Mononuclear cell (primary cell): ENCODE results near the gene GATA1. TPM values are rescaled to one million over a fixed set of nuclear protein-coding genes. Genes with fewer than 3 reads are reported as not detected.

Experiments used
- H3K27me3 ChIP-seq: 2 replicates; pipeline ENCODE4 v1.6.0; 2011; ENCODE audit warnings: low read length, control low read depth; ENCODE audit not compliant: insufficient read depth
- H3K4me1 ChIP-seq: 2 replicates; pipeline ENCODE4 v1.5.1; 2011; ENCODE audit warnings: mild to moderate bottlenecking, low read length, control low read depth; ENCODE audit not compliant: insufficient read depth
- H3K4me3 ChIP-seq: 2 replicates; pipeline ENCODE4 v1.5.1; 2011; ENCODE audit warnings: mild to moderate bottlenecking, low read length, moderate library complexity
- H3K9me3 ChIP-seq: 2 replicates; pipeline ENCODE4 v1.5.1; 2011; ENCODE audit warnings: low read depth, mild to moderate bottlenecking, control low read depth, low read length
- total RNA-seq: library from RNA; depleted of rRNA; stranded (reverse); fragments of >200 nt; gene quantifications from one replicate; pipeline ENCODE4 v1.2.3, GENCODE V29; 2012

Gene GATA1
- total RNA-seq, result 1.6 TPM

DNA sequence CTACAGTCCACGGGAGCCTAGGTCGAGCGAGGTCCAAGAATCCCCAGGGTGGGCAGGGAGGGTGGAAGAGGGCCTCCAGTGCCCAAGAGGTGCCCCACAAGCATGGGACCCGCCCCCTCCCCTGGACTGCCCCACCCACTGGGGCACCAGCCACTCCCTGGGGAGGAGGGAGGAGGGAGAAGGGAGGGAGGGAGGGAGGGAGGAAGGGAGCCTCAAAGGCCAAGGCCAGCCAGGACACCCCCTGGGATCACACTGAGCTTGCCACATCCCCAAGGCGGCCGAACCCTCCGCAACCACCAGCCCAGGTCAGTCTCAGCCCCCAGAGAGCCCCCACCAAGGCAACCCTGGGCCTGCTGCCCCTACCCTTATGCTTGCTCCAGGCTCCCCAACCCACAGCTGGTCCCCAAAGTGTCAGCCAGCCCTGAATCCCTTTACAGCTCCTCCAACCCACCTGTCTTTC is at the start of gene GATA1:
Gene GATA1 (plus strand): TSS at position 250 of the 460 bp plus-strand sequence. CDS start 4,520 bp downstream, outside the sequence.
- no peaks in the 10 kb centered on the region for H3K27me3 ChIP-seq
- H3K9me3 ChIP-seq, result no peaks in the 10 kb centered on the region
- H3K4me1 ChIP-seq, result no peaks in the 10 kb centered on the region
- no peak within 1 kb of the TSS for H3K4me3 ChIP-seq

DNA sequence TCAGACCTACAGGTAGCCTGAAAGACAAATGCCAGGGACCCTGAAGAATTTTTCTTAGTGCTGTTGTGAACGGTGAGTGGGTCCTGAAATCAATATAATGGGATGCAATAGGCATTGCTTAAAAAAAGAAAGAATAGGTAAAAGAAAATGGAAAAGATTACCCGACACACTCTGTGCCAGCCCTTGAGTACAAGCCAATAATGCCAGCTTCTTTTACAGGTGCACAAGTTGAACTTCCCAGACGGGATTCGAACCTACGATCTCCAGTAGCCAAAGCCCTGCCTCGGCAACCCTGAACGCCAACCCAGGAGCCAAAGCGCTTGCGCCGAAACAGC is 49.5 kb upstream of the GATA1 start:
- Histone ChIP-seq H3K4me1 (peaks cover 12% of the 10 kb centered on the region), H3K27me3 (no peaks in the 10 kb centered on the region), H3K4me3 (no peak overlapping the region), H3K9me3 (no peaks in the 10 kb centered on the region)

DNA sequence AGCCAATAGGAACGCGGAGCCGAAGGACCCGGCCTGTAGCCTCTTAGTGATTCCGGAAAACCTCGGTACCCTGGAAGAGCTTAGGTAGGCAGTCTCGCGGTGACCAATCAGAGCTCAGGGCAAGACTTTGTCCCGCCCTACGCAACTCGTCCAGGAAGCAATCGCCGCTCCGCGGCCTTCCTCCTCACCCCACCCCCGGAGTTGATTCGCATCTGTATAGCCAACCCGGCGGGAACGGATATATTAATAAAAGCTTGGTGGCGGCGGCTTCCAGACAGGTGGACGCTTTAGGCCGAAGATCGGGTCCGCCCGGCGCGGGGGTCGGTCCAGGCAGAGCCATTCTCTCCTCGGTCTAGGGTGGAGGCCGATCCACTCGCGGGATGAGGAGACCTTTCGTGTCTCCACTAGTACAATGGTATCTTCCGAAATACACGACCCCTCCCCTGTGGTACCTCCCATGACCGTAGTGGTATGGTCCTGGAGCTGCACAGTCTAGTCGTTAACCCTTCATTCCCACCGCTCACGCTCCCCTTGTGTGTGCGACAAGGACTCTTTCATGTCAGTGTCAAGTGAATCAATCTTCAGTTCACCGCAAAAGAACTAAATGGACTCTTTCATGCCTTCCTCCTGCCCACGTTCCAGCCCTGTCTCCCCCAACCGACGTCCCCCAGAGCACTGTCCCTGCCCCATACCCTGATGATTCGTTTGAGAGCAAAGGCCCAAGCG is 49.0 kb upstream of the GATA1 start:
- H3K27me3 ChIP-seq, result no peaks in the 10 kb centered on the region
- H3K4me1 ChIP-seq, result peaks cover 12% of the 10 kb centered on the region
- no peaks in the 10 kb centered on the region for H3K9me3 ChIP-seq

DNA sequence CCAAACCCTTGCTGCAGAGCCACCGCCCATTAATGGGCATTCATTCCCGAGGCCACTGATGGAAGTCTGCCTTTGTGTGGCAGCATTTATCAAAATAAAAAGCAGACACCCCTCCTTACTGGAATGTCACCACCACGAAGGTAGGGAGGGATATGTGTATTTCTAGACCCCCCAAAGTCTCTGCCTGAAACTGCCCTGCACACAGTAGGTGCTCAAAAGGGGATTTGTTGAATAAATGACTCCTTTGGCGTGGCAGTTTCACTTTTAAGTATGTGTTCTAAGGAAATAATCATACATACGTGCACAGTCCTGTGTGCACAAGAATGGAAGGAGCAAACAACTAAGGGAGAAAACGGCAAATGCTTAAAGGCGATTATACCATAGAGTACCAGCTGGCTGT is 48.5 kb upstream of the GATA1 start:
- H3K4me3 ChIP-seq, result peak overlapping the region; percentile 56
- no peaks in the 10 kb centered on the region for H3K9me3 ChIP-seq
- H3K4me1 ChIP-seq, result peaks cover 12% of the 10 kb centered on the region
- H3K27me3 ChIP-seq, result no peaks in the 10 kb centered on the region

More for the DNA sequence above, 49.0 kb upstream of the GATA1 start:
- H3K4me3 ChIP-seq, result peak overlapping the region; percentile 56

DNA sequence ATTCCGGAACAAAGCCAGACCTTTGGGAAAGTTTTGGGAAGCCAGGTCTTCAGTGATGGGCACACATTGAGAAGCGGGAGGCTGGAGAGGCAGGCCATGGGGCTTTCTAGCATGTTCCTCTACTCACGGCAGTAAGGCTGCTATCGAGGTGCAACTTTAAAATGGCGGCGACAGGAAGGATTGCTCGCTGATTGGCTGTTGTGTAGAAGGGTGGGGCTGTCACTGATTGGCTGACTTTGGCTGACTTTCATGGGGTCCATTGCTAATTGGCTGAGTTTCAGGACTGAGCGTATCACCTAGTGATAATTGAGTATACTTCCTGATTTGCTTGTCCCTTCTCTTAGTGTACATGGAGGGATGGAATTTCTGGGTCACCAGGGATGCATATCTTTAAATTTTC is 44.6 kb upstream of the GATA1 start:
- Histone ChIP-seq H3K4me1 (peaks cover 7% of the 10 kb centered on the region), H3K9me3 (no peaks in the 10 kb centered on the region), H3K4me3 (no peak overlapping the region), H3K27me3 (no peaks in the 10 kb centered on the region)

DNA sequence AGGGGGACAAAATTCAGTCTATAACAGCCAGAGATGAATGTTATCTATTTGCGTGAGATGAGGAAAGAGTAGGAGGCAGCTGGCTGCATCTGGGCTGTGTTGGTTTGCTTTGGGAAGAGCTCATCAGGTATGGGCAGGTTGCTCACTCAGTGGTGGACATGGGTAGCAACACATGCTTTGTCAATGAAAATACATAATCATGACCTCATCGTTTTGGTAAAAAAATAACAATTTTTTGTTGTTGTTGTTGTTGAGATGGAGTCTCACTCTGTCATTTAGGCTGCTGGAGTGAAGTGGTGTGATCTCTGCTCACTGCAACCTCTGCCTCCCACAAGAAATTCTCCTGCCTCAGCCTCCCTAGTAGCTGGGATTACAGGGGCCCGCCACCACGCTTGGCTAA is 41.2 kb upstream of the GATA1 start:
- Histone ChIP-seq H3K4me1 (no peaks in the 10 kb centered on the region), H3K9me3 (no peaks in the 10 kb centered on the region), H3K4me3 (no peak overlapping the region), H3K27me3 (no peaks in the 10 kb centered on the region)

DNA sequence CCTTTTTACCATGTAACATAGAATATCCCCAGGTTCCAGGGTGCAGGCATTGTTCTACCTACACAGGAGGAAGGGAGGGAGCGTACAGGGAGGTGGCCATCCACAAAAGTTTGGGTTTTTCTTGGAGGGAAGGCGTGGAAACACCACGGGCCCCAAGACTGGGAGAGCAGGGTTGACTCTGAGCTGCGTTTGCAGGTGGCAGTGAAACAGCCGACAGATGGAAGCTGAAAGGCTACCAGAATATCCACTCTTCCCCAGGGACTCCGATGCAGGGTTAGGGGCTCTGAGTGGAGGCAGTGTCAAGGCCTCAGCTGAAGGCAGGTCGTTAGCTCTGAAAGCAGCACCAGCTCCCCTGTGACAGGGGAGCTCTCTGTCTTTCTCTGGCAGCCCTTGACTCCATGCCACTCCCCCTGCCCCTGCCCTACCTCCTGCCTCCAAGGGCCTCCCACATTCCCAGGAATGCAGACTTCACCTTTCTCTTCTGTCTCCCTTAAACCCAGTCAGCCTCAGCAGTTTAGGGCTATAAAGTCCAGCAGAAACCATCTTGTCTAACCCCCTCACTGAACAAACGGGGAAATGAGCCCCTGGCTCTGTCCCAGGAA is 38.9 kb upstream of the GATA1 start:
- no peak overlapping the region for H3K4me3 ChIP-seq

DNA sequence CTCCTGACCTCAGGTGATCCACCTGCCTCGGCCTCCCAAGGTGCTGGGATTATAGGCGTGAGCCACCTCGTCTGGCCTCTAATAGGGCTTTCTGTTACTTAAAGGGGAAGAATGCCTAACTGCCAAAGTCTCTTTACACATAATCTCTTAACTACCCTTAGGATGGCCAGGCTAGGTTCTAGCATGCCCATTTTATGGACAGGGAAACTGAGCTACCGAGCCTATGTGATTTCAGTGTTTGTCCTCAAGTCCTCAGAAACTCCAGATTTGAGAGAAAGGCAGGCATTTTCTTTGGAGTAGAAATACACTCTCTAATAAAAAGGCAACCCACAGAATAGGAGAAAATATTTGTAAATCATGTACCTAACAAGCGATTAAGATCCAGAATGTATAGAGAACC is 37.2 kb upstream of the GATA1 start:
- no peaks in the 10 kb centered on the region for H3K4me1 ChIP-seq
- no peaks in the 10 kb centered on the region for H3K9me3 ChIP-seq
- H3K27me3 ChIP-seq, result no peaks in the 10 kb centered on the region
- no peak overlapping the region for H3K4me3 ChIP-seq

More for the DNA sequence above, 38.9 kb upstream of the GATA1 start:
- H3K4me1 ChIP-seq, result no peaks in the 10 kb centered on the region
- H3K9me3 ChIP-seq, result no peaks in the 10 kb centered on the region
- no peaks in the 10 kb centered on the region for H3K27me3 ChIP-seq

DNA sequence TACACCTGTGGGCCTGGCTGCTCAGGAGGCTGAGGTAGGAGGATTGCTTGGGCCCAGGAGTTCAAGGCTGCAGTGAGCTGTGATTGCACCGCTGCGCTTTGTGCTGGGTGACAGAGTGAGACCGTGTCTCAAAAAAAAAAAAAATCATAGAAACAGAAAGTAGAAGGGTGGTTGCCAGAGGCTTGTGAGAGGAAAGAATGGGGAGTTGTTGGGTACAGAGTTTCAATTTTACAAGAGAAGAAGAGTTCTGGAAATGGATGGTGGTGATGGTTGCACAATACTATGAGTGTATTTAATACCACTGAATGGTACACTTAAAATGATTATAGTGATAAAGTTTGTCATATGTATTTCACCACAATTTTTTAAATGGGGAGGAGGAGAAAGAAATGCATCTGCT is 35.0 kb upstream of the GATA1 start:
- Histone ChIP-seq H3K9me3 (no peaks in the 10 kb centered on the region), H3K27me3 (no peaks in the 10 kb centered on the region), H3K4me3 (no peak overlapping the region), H3K4me1 (no peaks in the 10 kb centered on the region)

DNA sequence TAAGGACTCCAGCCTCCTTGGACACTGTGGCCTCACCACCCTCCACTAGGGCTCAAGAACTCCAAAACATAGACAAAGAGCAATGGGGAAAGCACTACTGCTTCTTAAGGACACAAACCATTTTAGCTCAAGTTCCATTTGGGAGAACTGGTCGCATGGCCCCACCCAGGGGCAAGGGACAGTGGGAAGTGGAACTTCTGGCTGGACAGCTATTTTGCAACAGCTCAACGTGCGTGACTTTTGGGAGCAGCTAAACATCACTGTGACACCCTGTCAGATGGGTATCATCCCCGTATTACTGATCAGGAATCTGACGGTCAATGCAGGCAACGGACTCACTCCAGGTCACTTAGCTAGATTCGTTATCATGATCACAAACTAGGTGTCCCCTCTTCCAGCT is 33.9 kb upstream of the GATA1 start:
- Histone ChIP-seq H3K9me3 (no peaks in the 10 kb centered on the region), H3K27me3 (no peaks in the 10 kb centered on the region), H3K4me3 (no peak overlapping the region), H3K4me1 (no peaks in the 10 kb centered on the region)

DNA sequence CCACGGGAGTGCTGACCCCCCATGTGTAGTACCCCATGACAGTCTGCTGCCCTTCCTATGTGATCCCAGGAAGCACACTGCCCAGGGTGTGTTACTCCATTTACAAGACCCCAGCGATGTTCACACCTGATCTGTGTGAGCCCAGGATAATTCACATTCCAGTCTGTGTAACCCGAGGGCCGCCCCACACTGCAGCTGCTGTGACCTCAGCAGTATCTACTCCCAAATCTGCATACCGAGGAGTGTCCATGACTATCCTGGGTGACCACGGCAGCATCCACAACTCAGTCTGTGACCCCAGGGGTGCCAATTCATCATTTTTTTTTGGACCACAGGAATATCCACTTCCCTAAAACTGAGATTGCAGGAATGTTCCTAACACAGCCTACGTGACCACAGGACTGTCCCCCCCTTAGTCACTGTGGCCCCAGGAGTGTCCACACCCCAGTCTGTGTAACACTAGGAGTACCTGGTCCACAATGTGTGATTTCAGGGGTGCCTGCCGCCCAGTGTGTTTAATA is 32.6 kb upstream of the GATA1 start:
- Histone ChIP-seq H3K9me3 (no peaks in the 10 kb centered on the region), H3K4me3 (no peak overlapping the region), H3K27me3 (no peaks in the 10 kb centered on the region), H3K4me1 (no peaks in the 10 kb centered on the region)

DNA sequence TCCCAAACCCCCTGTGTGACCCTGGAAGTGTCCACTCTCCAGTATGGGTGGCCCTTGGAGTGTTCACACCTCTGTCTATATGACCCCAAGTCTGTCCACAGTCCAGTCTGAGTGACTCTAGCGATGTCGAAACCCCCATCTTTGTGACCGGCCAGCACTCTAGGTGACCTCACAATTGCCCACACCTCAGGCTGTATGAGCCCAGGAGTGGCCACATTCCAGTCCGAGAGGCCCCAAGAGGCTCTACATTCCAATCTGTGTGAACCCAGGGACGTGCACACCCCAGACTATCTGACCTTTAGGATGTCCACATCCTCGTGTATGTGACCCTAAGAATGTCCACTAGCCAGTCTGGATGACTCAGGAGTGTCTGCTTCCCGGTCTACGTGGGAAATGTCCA is 32.2 kb upstream of the GATA1 start:
- no peaks in the 10 kb centered on the region for H3K4me1 ChIP-seq
- no peaks in the 10 kb centered on the region for H3K9me3 ChIP-seq
- no peak overlapping the region for H3K4me3 ChIP-seq
- no peaks in the 10 kb centered on the region for H3K27me3 ChIP-seq

DNA sequence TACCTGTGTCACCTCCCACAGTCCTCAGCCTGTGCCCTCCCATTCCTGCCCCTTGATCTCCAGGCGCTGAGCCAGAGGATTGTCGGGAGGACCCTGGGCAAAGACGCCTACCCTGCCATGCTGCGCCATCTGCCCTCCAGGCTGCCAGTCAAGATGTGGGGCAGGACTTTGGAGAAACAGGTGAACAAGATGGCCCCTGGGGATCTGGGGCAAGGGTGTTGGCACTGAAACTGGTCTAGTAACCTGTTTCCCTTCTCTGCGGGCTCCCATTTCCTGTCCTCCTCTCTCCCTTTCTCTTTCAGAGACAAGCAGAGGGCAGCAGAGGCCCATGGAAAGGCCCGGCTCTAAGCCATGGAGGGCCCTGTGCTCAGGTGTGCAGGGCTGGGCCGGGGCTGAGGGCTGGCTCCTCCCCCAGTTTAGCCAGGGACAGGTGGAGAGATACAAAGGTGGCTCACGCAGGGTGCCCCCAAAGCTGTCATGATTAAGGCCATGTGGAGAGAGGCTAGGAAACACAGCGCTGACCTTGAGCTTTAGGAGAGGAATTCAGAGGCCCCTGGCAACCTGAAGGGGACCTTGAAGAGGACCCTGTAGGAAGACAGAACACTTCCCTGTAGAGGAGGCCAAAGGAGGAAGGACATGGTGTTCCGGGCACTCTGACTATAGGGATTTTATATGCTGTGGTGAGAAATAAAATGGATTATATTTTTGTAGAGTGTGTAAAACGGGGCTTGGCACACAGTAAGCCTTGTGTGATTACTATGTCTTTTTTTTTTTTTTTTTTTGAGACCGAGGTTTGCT is 24.5 kb upstream of the GATA1 start, which contains the start of gene GLOD5:
Gene GLOD5 (plus strand): TSS at position 74 of the 798 bp plus-strand sequence. CDS start 44 bp downstream, at position 118.
- Histone ChIP-seq H3K4me3 (no peak within 1 kb of the TSS), H3K9me3 (no peaks in the 10 kb centered on the region), H3K27me3 (no peaks in the 10 kb centered on the region), H3K4me1 (no peaks in the 10 kb centered on the region)

DNA sequence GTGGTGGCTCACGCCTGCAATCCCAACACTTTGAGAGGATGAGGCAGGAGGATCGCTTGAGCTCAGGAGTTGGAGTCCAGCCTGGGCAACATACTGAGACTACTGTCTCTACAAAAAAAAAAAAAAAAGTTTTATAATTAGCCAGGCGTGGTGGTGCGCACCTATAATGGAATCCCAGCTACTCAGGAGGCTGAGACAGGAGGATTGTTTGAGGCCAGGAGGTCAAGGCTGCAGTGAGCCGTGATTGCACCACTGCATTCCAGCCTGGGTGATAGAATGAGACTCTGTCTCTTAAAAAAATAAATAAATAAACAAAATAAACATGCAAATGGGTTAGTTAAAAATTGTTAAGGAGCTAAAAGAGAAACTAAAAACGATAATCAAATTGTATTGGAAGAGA is 17.2 kb upstream of the GATA1 start:
- Histone ChIP-seq H3K9me3 (no peaks in the 10 kb centered on the region), H3K4me3 (no peak overlapping the region), H3K27me3 (no peaks in the 10 kb centered on the region), H3K4me1 (no peaks in the 10 kb centered on the region)

DNA sequence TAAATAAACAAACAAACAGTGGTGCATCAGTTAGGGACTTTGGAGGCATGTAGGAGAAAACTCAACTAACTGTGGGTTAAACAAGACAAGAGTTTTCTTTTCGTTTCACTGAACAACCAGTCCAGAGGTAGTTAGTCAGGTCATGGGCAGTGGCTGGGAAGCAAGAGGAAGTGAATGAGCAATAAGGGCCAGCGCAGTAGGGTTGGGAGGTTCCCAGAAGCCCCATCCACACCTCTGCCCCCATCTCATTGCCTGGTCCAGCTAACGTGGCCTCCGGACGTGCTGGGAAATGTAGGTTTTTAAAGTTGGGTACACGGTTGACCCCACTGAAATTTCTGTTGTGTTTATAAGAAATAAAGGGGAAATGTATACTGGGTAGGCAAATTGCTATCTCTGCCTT is 16.1 kb upstream of the GATA1 start:
- no peaks in the 10 kb centered on the region for H3K9me3 ChIP-seq
- H3K4me1 ChIP-seq, result no peaks in the 10 kb centered on the region
- no peaks in the 10 kb centered on the region for H3K27me3 ChIP-seq
- H3K4me3 ChIP-seq, result no peak overlapping the region
